Right renal pelvis (tissue), 4 donors: ENCODE measurements around the gene MAST1. TPM values are rescaled to one million over a fixed set of nuclear protein-coding genes. Genes with fewer than 3 reads are reported as not detected.
"Not testable (repeated sequence)": the region's sequence is repeated elsewhere in the genome, so short reads cannot be mapped to it uniquely, and the experiment has no call there.

Source experiments
- DNase-seq, 4 donors: peaks; one replicate each; pipeline ENCODE4 v3.0.0-alpha.2; 2013; ENCODE audit warnings: low read depth in 4 of 4, low spot score in 3 of 4, missing footprints in 1 of 4
- polyA plus RNA-seq, 4 donors: library from polyadenylated mRNA; unstranded; fragments of 120-200 nt; gene quantifications; one replicate each; pipeline ENCODE4 v1.2.1, GENCODE V29; 2013; ENCODE audit not compliant: insufficient read length in 4 of 4

The MAST1 gene
- polyA plus RNA-seq, 4 donors, result 0.91 to 1.6 (median 1.1) TPM

DNA sequence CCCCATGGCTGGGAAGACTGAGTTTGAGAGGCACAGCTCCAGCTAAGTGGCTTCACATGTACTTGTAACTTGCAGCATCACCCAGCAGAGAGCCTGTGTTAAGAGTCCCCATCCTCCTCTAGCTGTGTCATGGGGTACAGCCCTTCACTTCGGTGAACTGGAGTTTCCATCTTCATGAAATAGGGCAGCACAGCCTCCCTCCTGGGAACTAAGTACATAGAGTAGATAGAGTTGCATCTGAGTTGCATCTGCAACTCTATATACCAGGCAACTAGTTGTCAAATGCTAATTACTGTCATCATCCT lies 37.9 kb upstream of the MAST1 start:
- DNase-seq, result no peak

DNA sequence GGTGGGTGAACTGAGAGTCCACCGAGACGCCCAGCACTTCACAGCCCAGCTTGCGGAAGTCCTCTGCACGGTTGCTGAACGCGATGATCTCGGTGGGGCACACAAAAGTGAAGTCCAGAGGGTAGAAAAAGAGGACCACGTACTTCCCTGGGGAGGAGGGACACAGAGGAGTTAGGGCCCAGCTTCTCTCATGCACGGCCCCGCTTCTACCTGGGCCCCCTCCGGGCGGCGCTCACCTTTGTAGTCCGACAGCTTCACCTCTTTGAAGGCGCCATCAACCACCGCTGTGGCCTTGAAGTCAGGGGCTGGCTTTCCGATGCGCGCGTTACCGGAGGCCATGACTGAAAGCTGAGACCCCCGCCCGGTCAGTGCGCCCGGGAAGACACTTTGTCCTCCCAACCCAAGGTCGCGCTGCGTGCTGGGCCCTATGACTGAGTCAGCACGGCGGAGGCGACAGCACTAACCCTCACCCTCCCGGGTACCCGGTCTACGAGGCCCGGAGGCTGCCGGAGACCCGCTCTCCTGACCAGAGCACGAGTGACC lies 37.3 kb upstream of the MAST1 start:
- no peak for DNase-seq

DNA sequence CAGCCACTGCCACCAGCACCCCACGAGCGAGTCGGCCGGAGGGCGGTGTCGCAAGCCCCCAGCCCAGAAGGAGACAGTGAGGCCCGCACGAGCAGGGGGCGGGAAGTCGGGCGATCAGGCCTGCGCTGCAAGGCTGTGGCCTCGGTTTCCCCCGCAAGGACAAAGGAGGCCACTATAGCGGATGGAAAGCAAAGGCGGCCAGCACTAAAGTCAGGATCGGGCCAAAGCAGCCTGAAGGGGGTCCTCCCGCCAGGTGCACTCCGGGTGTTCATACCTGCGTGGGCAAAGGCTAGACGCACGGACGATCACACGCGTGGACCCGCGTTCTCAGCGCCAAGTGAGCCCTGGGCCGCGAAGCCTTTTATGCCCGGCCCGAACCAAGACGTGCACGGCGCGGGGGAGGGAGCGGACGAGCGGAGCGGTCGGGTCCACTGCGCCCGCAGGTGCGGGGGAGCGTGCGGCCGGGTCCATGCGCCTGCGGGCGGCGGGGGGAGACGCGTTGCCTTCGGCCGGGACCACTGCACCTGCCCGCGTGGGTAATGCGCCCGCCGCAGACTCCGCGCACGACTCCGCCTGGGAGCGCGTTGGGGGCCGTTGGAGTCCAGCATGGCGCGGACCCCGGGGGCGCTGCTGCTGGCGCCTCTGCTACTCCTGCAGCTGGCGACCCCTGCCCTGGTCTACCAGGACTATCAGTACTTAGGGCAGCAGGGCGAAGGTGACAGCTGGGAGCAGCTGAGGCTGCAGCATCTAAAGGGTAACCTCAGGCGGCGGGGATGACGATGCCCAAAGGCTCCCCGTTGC lies 36.6 kb upstream of the MAST1 start, which contains the start of the genes PRDX2 and THSD8:
PRDX2 (minus strand) TSS at position 335 of the 801 bp plus-strand sequence. CDS start 539 bp downstream, outside the sequence.
THSD8 (plus strand) TSS at position 604 of the 801 bp plus-strand sequence; CDS start at position 607, 3 bp downstream.
- no peak for DNase-seq

DNA sequence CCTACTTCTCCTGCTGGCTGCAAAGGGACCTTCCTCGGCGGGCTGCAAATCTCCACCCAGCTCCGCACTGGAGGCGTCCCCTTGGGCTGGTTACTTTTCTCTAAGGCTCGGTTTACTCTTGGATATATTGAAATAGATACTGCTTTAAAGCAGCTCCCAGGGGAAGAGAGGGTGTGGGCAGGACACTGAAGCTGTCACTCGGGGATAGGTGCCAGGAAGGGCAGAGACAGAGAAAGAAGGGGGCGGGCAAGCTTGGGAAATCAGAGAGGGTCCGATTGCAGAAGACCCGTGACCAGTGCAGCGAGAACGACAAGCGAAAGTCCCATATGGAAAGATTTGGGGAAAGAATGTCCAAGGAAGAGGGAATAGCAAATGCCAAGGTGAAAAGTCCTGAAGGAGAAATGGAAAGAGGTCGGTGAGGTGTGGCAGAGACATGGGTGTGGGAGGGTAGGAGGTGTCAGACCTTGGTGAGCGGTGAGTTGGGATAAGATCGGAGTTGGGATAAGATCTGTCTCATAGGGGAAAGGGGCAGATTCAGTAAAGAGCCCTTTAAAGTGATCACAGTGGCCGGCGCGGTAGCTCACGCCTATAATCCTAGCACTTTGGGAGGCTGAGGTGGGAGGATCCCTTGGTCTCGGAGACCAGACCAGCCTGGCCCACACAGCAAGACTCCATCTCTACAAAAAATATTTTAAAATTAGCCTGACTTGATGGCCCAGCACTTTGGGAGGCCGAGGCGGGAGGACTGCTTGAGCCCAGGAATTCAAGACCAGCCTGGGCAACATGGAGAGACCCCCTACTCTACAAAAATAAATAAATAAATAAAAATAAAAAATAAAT lies 35.8 kb upstream of the MAST1 start:
- no peak for DNase-seq

DNA sequence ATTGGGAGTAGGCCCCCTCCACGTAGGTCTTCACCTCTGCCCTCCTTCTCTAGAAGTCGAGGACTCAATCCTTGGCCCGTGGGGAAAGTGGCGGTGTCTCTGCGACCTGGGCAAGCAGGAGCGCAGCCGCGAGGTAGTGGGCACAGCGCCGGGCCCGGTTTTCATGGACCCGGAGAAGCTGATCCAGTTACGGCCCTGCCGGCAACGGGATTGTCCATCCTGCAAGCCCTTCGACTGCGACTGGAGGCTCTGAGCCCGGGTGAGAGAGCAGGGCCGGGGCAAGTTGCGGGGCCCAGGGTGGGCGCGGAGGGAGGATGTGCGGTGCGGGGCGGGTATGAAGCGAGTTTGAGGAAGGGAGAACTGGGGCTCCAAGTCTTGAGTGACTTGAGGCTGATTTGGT lies 34.3 kb upstream of the MAST1 start:
- DNase-seq, result no peak

DNA sequence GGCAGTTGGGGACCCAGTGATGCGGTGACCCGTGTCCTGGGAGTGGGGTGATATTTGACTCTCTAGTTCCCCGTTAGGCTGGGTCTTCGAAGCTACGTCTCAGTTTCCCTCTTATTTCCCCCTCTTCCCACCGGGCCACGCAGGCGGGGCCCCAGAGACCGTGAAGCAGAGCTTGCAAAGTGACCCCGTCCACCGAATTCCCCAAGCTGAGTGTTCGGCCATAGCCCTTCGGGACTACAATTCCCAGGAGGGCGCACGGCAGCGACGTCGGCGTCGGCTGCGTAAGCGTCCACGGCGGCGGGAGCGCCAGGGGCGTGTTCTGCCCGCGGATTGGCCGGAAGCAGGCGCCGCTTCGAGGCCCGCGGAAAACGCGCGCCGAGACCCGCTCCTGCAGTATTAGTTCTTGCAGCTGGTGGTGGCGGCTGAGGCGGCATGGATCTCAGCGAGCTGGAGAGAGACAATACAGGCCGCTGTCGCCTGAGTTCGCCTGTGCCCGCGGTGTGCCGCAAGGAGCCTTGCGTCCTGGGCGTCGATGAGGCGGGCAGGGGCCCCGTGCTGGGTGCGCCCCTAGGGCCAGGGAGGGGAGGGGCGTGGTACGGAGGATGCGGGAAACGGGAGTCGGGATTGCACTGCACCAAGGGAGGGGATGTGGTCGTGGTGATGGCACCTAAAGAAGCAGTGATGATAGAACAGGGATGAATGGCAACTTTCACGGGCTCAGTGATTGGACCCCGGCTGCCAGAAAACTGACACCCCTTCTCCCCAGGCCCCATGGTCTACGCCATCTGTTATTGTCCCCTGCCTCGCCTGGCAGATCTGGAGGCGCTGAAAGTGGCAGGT lies 31.9 kb upstream of the MAST1 start, which contains the start of gene RNASEH2A:
RNASEH2A (plus strand) TSS at position 343 of the 840 bp plus-strand sequence; CDS start at position 433, 90 bp downstream.
- DNase-seq, result peak in 1 of 4 donors; percentile 82

DNA sequence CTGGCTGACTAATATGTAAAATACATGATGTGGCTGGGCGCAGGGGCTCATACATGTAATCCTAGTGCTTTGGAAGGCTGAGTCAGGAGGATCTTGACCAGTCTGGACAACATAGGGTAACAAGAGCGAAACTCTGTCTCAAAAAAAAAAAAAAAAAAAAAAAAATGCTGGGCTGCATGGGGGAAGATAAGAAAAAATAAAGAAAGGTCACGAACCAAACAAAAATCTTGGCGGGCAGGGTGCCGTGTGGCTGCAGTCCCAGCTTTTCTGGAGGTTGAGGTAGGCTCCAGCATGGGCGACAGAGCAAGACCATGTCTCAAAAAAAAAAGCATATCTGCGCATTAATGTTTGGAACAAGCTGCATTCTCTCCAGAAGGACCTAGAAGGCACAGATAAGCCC lies 23.2 kb upstream of the MAST1 start:
- no peak for DNase-seq

DNA sequence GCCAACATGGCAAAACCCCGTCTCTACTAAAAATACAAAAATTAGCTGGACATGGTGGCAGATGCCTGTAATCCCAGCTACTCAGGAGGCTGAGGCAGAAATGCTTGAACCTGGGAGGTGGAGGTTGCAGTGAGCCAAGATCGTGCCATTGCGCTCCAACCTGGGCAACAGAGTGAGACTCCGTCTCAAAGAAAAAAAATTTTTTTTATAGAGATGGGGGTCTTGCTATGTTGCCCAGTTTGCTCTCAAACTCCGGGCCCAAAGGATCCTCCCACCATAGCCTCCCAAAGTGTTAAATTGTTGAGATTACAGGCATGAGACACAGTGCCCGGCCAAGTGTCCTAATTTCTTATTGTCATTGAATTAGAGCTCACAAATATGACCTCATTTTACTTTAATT lies 21.1 kb upstream of the MAST1 start:
- not testable (repeated sequence) for DNase-seq

DNA sequence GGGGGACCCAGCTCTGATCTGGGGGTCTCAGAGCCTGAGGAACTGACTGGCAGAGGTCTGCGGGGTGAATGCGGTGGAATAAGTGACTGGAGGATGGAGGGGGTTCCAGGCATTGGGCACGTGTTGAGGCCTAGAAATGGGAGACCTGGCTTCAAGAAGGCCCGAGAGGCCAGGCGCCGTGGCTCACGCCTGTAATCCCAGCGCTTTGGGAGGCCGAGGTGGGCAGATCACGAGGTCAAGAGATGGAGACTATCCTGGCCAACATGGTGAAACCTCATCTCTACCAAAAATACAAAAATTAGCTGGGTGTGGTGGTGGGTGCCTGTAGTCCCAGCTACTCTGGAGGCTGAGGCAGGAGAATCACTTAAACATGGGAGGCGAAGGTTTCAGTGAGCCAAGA lies 20.5 kb upstream of the MAST1 start:
- DNase-seq, result not testable (repeated sequence)

DNA sequence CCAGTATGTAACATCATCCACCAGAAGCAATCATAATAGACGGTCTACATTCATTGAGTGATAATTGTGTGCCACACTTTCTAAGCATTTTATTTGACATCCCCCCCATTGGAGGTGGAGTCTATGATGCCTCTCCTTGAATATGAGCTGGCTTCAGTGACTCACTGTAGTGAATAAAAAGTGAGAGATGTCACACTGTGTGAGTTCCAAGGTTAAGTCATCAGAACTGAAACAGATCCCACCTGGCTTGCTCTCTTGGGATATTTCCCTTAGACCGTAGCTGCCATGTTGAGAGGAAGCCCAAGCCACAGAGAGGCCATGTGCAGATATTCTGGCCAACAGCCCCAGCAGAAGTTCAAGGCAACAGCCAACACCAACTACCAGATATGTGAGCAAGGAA lies 16.6 kb upstream of the MAST1 start:
- DNase-seq, result no peak

DNA sequence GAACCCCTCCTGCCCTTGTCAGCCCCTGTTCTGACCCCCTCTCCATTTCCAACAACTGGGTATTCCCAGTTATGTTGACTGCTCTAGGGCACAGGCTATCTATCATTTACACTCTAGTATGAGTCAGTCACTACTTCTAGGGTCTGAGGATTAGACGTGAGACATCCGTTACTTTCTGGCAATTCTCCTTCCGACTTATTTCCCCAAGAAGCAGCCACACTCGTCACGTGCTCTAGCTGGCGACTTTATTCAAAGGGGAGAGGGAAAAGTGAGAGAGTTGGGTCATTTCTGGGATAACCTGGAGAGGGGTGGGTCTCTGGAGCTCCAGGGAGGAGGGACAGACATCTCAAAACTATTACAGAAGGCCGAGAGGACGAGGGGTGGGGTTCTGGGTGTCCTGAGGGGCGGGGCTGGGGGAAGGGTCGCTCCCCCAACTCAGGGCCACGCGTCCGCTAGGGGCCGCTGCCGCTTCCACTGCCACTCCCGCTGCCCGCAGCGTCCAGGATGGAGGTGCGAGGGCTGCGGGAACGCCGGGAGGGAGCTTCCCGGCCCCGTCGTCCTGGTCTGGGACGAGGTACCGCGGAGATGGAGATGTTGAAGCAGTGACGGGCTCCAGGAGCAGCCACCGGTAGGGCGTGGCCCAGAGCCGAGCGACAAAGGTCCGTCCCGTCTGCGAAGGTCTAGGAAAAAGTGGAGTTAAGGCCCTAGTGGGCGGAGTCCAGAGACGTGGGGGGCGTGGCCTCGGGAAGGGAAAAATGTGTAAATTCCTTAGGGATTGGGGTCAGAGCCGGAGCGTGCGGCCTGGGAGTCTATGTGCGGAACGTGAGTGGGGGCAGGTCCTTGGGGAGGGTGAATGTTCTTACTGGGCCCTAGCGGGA lies 12.8 kb upstream of the MAST1 start:
- DNase-seq, result no peak

DNA sequence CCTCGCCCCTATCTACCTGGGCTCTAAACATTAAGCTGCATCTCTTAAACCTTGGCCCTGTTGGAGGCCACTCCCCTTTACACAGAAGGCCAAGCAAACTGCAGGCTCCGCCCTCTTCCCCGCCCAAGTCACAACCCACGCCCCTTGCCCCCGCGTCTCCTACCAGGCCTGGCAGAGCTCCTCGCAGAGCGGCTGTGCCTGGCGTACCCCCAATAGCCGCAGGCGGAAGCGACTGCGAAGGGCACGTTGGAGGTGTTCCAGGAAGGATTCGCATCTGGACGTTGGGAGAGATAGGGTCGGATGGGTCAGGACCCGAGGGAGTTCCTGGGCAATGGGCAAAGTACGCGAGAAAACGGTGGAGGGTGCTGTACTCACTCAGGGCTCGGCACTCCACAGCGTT lies 9.8 kb upstream of the MAST1 start:
- DNase-seq, result no peak

DNA sequence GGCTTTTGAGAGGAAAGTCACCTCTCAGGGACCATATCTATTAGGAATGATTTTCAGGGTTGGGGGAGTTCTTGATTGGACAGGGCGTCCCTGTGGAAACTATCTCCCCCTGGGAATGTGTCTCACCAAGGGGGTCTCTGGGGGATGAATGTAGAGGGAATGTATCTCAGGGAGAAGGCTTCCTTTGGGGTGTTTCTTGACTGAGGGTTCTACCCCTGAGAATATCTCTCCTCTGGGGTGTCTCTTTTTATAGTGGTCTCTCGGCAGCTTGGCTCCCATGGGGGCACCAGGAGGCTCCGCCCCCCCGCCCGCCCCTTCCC lies 4.9 kb upstream of the MAST1 start:
- DNase-seq, result no peak

DNA sequence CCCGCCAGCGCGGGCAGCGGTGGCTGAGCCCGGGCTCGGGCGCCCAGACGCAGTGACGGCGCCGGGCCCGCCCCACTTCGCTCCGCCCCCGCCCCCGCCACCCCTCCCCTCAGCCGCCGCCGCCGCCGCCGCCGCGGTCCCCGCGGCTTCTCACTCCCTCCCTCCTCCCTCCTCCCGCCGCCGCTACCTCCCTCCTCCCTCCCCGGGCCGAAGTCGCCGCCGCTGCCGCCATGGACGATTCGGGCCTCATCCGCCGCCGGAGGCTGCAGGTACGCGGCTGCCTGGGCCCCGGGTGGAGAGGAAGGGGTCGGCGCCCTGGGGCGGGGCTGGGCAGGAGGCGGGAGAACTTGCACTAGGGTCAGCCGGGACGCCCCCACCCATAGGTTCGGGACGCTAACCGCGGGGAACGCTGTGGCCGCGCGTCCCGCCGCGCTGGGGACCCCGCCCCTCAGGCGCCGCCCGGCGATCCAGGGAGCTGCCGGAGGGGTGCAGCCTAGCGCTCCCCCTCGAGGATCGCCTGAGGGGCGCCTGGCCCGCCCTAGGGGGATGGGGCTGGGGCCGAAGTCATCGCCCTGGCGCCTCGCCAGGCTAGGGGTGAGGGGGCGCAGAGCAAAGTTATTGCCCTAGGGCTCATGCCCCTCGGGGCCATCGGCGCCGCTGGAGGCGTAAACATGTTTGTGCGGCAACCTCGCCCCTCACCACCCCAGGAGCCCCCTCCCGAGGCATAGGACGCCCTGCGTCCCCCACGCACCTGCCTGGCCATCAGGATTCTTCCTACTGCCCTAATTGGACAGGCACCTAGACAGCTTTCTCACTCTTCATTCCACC lies 4.4 kb upstream of the MAST1 start:
- no peak for DNase-seq

DNA sequence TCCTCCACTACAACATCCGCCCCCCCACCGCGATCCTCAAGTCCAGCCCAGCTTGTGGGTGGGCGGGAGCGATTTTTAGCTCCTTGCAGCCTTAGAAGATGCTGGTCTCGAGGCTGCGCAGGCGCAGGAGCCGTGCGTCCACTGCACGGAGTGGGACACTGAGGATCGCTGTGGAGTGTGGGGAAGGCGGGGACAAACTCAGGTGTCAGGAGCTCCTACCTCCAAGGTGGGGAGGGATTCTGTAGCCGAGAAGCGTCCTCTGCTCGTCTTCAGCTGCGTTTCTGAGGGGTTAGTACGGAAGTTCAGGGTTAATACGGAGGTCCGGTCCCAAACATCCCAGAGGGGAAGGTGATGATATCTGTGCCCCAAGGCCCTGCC lies 3.8 kb upstream of the MAST1 start, which contains the start of gene RTBDN:
RTBDN (minus strand) TSS at position 14 of the 378 bp plus-strand sequence. CDS start 4,600 bp downstream, outside the sequence.
- DNase-seq, result no peak

DNA sequence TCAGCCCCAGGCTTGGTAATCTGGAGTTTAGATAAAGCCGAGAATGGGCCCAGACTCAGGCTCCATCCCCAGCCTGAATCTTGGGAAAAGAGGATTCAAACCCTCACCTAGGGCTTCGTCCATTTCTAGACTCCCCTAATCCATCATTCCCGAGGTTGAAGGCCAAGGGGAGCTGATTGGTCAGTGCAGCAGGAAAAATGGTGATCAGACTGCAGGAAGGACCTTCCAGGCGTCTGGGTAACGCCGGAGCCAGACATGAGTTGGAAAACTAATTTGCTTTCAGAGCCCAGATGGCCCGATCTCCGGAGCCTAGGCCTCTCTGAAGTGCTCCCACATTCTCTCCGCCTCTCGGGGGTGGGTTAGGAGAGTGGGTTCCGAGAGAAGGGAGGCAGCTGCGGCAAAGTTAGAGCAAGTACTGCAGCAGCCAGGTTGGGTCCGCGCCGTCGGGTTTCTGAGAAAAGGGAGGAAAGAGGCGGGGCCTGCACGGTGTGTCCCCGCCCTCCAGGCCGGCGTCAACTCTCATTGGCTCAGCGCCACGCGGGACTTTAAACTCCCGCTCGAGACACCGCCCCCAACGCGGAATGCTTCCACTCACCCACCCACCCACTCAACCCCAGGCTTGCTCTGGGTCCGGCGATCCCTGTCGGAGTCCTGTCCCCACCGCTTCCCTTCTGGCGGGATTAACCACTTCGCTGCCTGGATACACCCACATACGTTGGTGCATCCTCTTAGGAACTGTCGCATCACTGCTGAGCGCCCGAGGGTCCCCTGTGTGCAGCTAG lies 3.1 kb upstream of the MAST1 start:
- DNase-seq, result no peak

DNA sequence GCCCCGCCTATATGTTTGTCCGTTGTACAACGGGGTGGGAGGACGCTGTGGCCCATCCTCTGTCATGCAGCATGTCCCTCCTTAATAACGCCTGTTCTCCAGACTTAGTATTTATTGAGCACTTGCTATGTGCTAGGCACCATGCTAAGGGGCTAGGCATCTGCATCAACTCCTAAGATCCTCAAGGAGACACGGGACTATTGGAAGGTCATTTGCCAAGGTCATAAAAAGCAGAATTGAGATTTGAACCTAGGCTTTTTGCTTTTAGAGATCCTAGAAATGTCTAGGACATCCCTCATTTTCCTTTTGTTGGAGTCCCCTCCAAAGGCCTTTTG lies 1.8 kb upstream of the MAST1 start:
- no peak for DNase-seq

DNA sequence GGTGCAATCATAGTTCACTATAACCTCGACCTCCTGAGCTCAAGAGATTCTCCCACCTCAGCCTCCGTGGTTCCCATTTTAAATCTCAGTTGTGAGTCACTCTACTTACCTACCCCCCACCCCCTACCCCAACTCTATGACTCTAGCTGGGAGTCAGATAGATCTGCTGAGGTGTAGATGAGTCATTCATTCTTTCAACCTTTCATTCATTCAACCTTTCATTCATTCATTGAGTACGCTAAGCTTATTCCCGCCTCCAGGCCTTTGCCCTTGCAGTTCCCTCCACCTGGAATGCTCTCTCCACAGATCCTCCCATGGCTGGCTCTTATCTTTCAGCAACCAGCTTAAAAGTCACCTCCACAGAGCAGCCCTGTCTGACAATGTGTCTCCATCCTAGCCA lies 1.1 kb upstream of the MAST1 start:
- DNase-seq, result no peak
